H9 (cell line): ENCODE data around the gene OTOGL. TPM values are rescaled to one million over a fixed set of nuclear protein-coding genes. Genes with fewer than 3 reads are reported as not detected.

Experiments used
- DNase-seq: peaks from one replicate; pipeline ENCODE4 v3.0.0-alpha.2; 2017
- H2AFZ ChIP-seq: one replicate; pipeline ENCODE4 v1.6.1; 2013; ENCODE audit warnings: mild to moderate bottlenecking, low read length, control low read depth, moderate library complexity
- H2AK5ac ChIP-seq: 2 replicates; pipeline ENCODE4 v1.6.1; 2013; ENCODE audit warnings: low read length, control low read depth, mixed read lengths; ENCODE audit not compliant: insufficient read length
- H2BK120ac ChIP-seq: one replicate; pipeline ENCODE4 v1.6.1; 2013; ENCODE audit warnings: low read depth, mild to moderate bottlenecking, low read length, control low read depth, inconsistent platforms; ENCODE audit not compliant: poor library complexity, severe bottlenecking
- H2BK12ac ChIP-seq: 2 replicates; pipeline ENCODE4 v1.6.1; 2013; ENCODE audit warnings: low read length, control low read depth, mixed read lengths, low read depth; ENCODE audit not compliant: insufficient read length
- H2BK15ac ChIP-seq: 2 replicates; pipeline ENCODE4 v1.6.1; 2013; ENCODE audit warnings: low read depth, low read length, control low read depth
- H2BK20ac ChIP-seq: one replicate; pipeline ENCODE4 v1.6.1; 2013; ENCODE audit warnings: low read depth, mild to moderate bottlenecking, low read length, control low read depth, inconsistent platforms; ENCODE audit not compliant: poor library complexity, severe bottlenecking
- H2BK5ac ChIP-seq: 2 replicates; pipeline ENCODE4 v1.6.1; 2013; ENCODE audit warnings: low read length, control low read depth, mixed read lengths; ENCODE audit not compliant: insufficient read length
- H3K14ac ChIP-seq: 2 replicates; pipeline ENCODE4 v1.6.1; 2013; ENCODE audit warnings: low read length, control low read depth; ENCODE audit not compliant: insufficient read depth
- H3K18ac ChIP-seq: 2 replicates; pipeline ENCODE4 v1.6.1; 2013; ENCODE audit warnings: low read depth, mild to moderate bottlenecking, mixed read lengths, low read length, control low read depth; ENCODE audit not compliant: insufficient read length
- H3K23ac ChIP-seq: 2 replicates; pipeline ENCODE4 v1.6.1; 2013; ENCODE audit warnings: low read length, control low read depth, mixed read lengths, low read depth; ENCODE audit not compliant: insufficient read length
- H3K23me2 ChIP-seq: 2 replicates; pipeline ENCODE4 v1.6.1; 2013; ENCODE audit warnings: low read depth, mild to moderate bottlenecking, mixed read lengths, low read length, control low read depth; ENCODE audit not compliant: insufficient read length, poor library complexity, severe bottlenecking
- H3K27ac ChIP-seq: 2 replicates; pipeline ENCODE4 v1.5.1; 2013; ENCODE audit warnings: low read length, control low read depth, mixed read lengths, low read depth; ENCODE audit not compliant: insufficient read length
- H3K27me3 ChIP-seq: 2 replicates; pipeline ENCODE4 v1.6.1; 2013; ENCODE audit warnings: low read length, control low read depth, inconsistent platforms; ENCODE audit not compliant: insufficient read depth
- H3K4ac ChIP-seq: 2 replicates; pipeline ENCODE4 v1.6.1; 2013; ENCODE audit warnings: low read depth, mild to moderate bottlenecking, control low read depth, inconsistent platforms, low read length, moderate library complexity
- H3K4me1 ChIP-seq: 2 replicates; pipeline ENCODE4 v1.6.1; 2013; ENCODE audit warnings: low read length, control low read depth, inconsistent platforms; ENCODE audit not compliant: insufficient read depth
- H3K4me2 ChIP-seq: 2 replicates; pipeline ENCODE4 v1.6.1; 2013; ENCODE audit warnings: low read length, control low read depth, mixed read lengths; ENCODE audit not compliant: insufficient read length, insufficient read depth
- H3K56ac ChIP-seq: 2 replicates; pipeline ENCODE4 v1.6.1; 2013; ENCODE audit warnings: low read depth, mild to moderate bottlenecking, mixed read lengths, low read length, control low read depth; ENCODE audit not compliant: insufficient read length
- H3K79me1 ChIP-seq: 2 replicates; pipeline ENCODE4 v1.6.1; 2013; ENCODE audit warnings: low read depth, mild to moderate bottlenecking, moderate library complexity, low read length, control low read depth, inconsistent platforms; ENCODE audit not compliant: insufficient read depth, poor library complexity, severe bottlenecking
- H3K79me2 ChIP-seq: 2 replicates; pipeline ENCODE4 v1.6.1; 2013; ENCODE audit warnings: low read length, control low read depth, inconsistent platforms; ENCODE audit not compliant: insufficient read depth
- H3K9ac ChIP-seq: 2 replicates; pipeline ENCODE4 v1.6.1; 2013; ENCODE audit warnings: low read length, control low read depth, mixed read lengths; ENCODE audit not compliant: insufficient read length; ENCODE audit errors: extremely low read depth
- H3K9me3 ChIP-seq: one replicate; pipeline ENCODE4 v1.6.1; 2013; ENCODE audit warnings: low read depth, low read length, inconsistent platforms; ENCODE audit not compliant: control insufficient read depth
- H3T11ph ChIP-seq: one replicate; pipeline ENCODE4 v1.6.1; 2013; ENCODE audit warnings: mild to moderate bottlenecking, low read length, control low read depth, inconsistent platforms
- H4K20me1 ChIP-seq: one replicate; pipeline ENCODE4 v1.6.1; 2013; ENCODE audit not compliant: control insufficient read depth, insufficient read length, insufficient read depth
- H4K5ac ChIP-seq: 2 replicates; pipeline ENCODE4 v1.6.1; 2013; ENCODE audit warnings: low read depth, mild to moderate bottlenecking, mixed read lengths, low read length, control low read depth; ENCODE audit not compliant: insufficient read length
- H4K8ac ChIP-seq: replicated peaks from 2 replicates; pipeline ENCODE4 v1.6.1; 2013; ENCODE audit warnings: low read length, control low read depth, mixed read lengths, low read depth; ENCODE audit not compliant: insufficient read length
- H4K91ac ChIP-seq: 2 replicates; pipeline ENCODE4 v1.6.1; 2013; ENCODE audit warnings: low read depth, mild to moderate bottlenecking, moderate library complexity, mixed read lengths, low read length, control low read depth; ENCODE audit not compliant: insufficient read length
- H3K27ac Mint-ChIP-seq, 3 experiments: 2 replicates in 2 of 3; 3 replicates in 1 of 3; pipeline ENCODE4 v1.8.0; 2020 to 2021; ENCODE audit warnings: mixed read lengths in 3 of 3, mild to moderate bottlenecking in 1 of 3, moderate library complexity in 1 of 3
- H3K27me3 Mint-ChIP-seq: 2 replicates; pipeline ENCODE4 v1.8.0; 2021; ENCODE audit warnings: low read depth, mild to moderate bottlenecking, moderate library complexity, mixed read lengths
- H3K36me3 Mint-ChIP-seq, 3 experiments: 2 replicates in 2 of 3; 3 replicates in 1 of 3; pipeline ENCODE4 v1.8.0; 2020 to 2021; ENCODE audit warnings: low read depth in 3 of 3, mixed read lengths in 3 of 3; ENCODE audit not compliant: insufficient read depth in 1 of 3
- H3K4me1 Mint-ChIP-seq, 2 experiments: 2 replicates each; pipeline ENCODE4 v1.8.0; 2020; ENCODE audit warnings: mixed read lengths in 2 of 2
- H3K4me3 Mint-ChIP-seq, 2 experiments: 2 replicates in 1 of 2; 3 replicates in 1 of 2; pipeline ENCODE4 v1.8.0; 2020 to 2021; ENCODE audit warnings: mild to moderate bottlenecking in 2 of 2, mixed read lengths in 2 of 2, moderate library complexity in 1 of 2
- H3K9me3 Mint-ChIP-seq, 2 experiments: 2 replicates in 1 of 2; 3 replicates in 1 of 2; pipeline ENCODE4 v1.8.0; 2020; ENCODE audit warnings: mild to moderate bottlenecking in 2 of 2, mixed read lengths in 2 of 2, moderate library complexity in 1 of 2
- CTCF ChIP-seq: fragments of 200-600 bp; sonication (generic); conservative IDR thresholded peaks from 3 replicates; pipeline ENCODE4 v1.8.0; 2021; ENCODE audit warnings: antibody characterized with exemption, mild to moderate bottlenecking
- WGBS: extraction: QIAGEN DNeasy Blood & Tissue Kit; methylation state at CpG from one replicate; pipeline ENCODE4 v1.1.7; 2013; ENCODE audit warnings: missing lambda C conversion rate, low lambda C conversion rate, mixed read lengths; ENCODE audit not compliant: insufficient read length; ENCODE audit errors: extremely low coverage; 5-methylcytosine and 5-hydroxymethylcytosine counted together
- total RNA-seq: library from RNA; stranded (reverse); gene quantifications from 2 replicates; pipeline ENCODE4 v1.2.1, GENCODE V29; 2021

Gene OTOGL
- total RNA-seq, 1 experiment from 2014 or later = 0.11 TPM

GRCh38 chr12:80273144-80273543 is 173.8 kb downstream of the OTOGL start:
- no peak overlapping the region for H2AFZ ChIP-seq
- H3K56ac ChIP-seq = no peak overlapping the region
- H3K23ac ChIP-seq = no peak overlapping the region
- H3K9me3 ChIP-seq = no peaks in the 10 kb centered on the region
- H3K4me3 Mint-ChIP-seq = no peak overlapping the region
- no peak overlapping the region for H2BK12ac ChIP-seq
- no peak overlapping the region for H3K14ac ChIP-seq
- no peaks in the 10 kb centered on the region for H3K4me1 Mint-ChIP-seq
- no peaks in the 10 kb centered on the region for H3K79me1 ChIP-seq
- no peak overlapping the region for H3T11ph ChIP-seq
- H2BK120ac ChIP-seq = no peak overlapping the region
- no peak overlapping the region for H2BK15ac ChIP-seq
- no peaks in the 10 kb centered on the region for H3K9me3 Mint-ChIP-seq
- no peak overlapping the region for H4K5ac ChIP-seq
- H4K20me1 ChIP-seq = no peaks in the 10 kb centered on the region
- no peaks in the 10 kb centered on the region for H3K4me1 ChIP-seq
- no CpG with 5 or more reads among the region's 1 CpG for WGBS
- no peaks in the 10 kb centered on the region for H3K27me3 ChIP-seq
- H2BK5ac ChIP-seq = no peak overlapping the region
- no peak for DNase-seq
- H2AK5ac ChIP-seq = no peak overlapping the region
- H3K4me2 ChIP-seq = no peak overlapping the region
- H2BK20ac ChIP-seq = no peak overlapping the region
- H3K4ac ChIP-seq = no peak overlapping the region
- H3K36me3 Mint-ChIP-seq = no peaks in the 10 kb centered on the region
- H3K27ac ChIP-seq = no peak overlapping the region
- H3K18ac ChIP-seq = no peak overlapping the region
- H3K27me3 Mint-ChIP-seq = no peaks in the 10 kb centered on the region
- H3K9ac ChIP-seq = no peak overlapping the region
- TF ChIP-seq CTCF = no peak
- no peak overlapping the region for H4K91ac ChIP-seq
- H4K8ac ChIP-seq = no peak overlapping the region
- no peaks in the 10 kb centered on the region for H3K23me2 ChIP-seq
- no peaks in the 10 kb centered on the region for H3K79me2 ChIP-seq
- H3K27ac Mint-ChIP-seq = no peak overlapping the region
